ENCODE data around the gene CCDC92. TPM values are rescaled to one million over a fixed set of nuclear protein-coding genes. Genes with fewer than 3 reads are reported as not detected.

Gene CCDC92
- total RNA-seq, 3 donors from 2014 or later = 17.7 to 47.2 (median 25.6) TPM

GRCh38 chr12:123943816-123944215 is 28.8 kb downstream of the CCDC92 start:
- Histone ChIP-seq H3K4me3 (no peak overlapping the region), H3K4me1 (ENCODE audit: low read depth) (no peaks in the 10 kb centered on the region), H3K36me3 (ENCODE audit: low read depth) (no peaks in the 10 kb centered on the region), H3K9me3 (peaks cover 2% of the 10 kb centered on the region)
- TF ChIP-seq, protein P1, sequence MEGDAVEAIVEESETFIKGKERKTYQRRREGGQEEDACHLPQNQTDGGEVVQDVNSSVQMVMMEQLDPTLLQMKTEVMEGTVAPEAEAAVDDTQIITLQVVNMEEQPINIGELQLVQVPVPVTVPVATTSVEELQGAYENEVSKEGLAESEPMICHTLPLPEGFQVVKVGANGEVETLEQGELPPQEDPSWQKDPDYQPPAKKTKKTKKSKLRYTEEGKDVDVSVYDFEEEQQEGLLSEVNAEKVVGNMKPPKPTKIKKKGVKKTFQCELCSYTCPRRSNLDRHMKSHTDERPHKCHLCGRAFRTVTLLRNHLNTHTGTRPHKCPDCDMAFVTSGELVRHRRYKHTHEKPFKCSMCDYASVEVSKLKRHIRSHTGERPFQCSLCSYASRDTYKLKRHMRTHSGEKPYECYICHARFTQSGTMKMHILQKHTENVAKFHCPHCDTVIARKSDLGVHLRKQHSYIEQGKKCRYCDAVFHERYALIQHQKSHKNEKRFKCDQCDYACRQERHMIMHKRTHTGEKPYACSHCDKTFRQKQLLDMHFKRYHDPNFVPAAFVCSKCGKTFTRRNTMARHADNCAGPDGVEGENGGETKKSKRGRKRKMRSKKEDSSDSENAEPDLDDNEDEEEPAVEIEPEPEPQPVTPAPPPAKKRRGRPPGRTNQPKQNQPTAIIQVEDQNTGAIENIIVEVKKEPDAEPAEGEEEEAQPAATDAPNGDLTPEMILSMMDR (IDR thresholded peaks at IDR 0.05) = no peak
- DNase-seq (no peak), ATAC-seq (peak; percentile 13)
- intact Hi-C loops (cut with DNase I, micrococcal nuclease) = no loop called here

GRCh38 chr12:123942911-123943648 is 29.6 kb downstream of the CCDC92 start:
- no peaks in the 10 kb centered on the region for H3K36me3 ChIP-seq (ENCODE audit: low read depth)
- no peak for ATAC-seq
- H3K4me1 ChIP-seq (ENCODE audit: low read depth) = no peaks in the 10 kb centered on the region
- TF ChIP-seq, protein P1 (IDR thresholded peaks at IDR 0.05) = no peak
- no peak overlapping the region for H3K4me3 ChIP-seq
- DNase-seq = no peak
- intact Hi-C loops (cut with DNase I, micrococcal nuclease) = no loop called here
- H3K9me3 ChIP-seq = peaks cover 2% of the 10 kb centered on the region

DNA sequence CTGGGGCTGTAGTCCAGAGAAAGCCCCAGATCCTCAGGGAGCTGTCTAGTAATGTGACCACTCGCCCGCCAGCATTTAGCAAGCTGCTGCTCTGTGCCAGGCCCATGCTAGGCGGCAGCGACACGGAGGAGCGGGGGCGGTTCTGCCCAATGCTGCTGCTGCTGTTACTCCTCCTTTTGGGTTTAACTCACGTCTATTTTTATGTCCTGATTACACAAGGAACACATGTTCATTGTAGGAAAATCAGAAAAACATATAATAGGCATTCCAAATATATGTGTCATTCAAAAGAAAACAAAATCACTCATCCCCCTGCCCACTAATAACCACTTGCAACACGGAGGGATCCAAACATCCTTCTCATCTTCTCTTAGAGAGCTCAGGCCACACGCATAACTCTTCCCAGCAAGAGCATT is 30.4 kb downstream of the CCDC92 start:
- ATAC-seq (no peak), DNase-seq (no peak)
- H3K36me3 ChIP-seq (ENCODE audit: low read depth) = no peaks in the 10 kb centered on the region
- intact Hi-C loops (cut with DNase I, micrococcal nuclease) = no loop called here
- H3K9me3 ChIP-seq = peaks cover 2% of the 10 kb centered on the region
- no peak overlapping the region for H3K4me3 ChIP-seq
- TF ChIP-seq, protein P1 (IDR thresholded peaks at IDR 0.05) = no peak
- H3K4me1 ChIP-seq (ENCODE audit: low read depth) = no peaks in the 10 kb centered on the region

- Histone ChIP-seq H3K4me3 (no peak overlapping the region), H3K36me3 (ENCODE audit: low read depth) (no peaks in the 10 kb centered on the region), H3K9me3 (peaks cover 2% of the 10 kb centered on the region), H3K4me1 (ENCODE audit: low read depth) (no peaks in the 10 kb centered on the region)
- intact Hi-C loops (cut with DNase I, micrococcal nuclease) = no loop called here
- DNase-seq = no peak
- TF ChIP-seq, protein P1 (IDR thresholded peaks at IDR 0.05) = no peak
- no peak for ATAC-seq
Measured at GRCh38 chr12:123941624-123942237, 30.9 kb downstream of the CCDC92 start.

- H3K9me3 ChIP-seq = peaks cover 2% of the 10 kb centered on the region
- no peaks in the 10 kb centered on the region for H3K4me1 ChIP-seq (ENCODE audit: low read depth)
- ATAC-seq (no peak), DNase-seq (no peak)
- TF ChIP-seq, protein P1 (IDR thresholded peaks at IDR 0.05) = no peak
- no peaks in the 10 kb centered on the region for H3K36me3 ChIP-seq (ENCODE audit: low read depth)
- no peak overlapping the region for H3K4me3 ChIP-seq
- intact Hi-C loops (cut with DNase I, micrococcal nuclease) = no loop called here
Measured at GRCh38 chr12:123941000-123941399, 31.6 kb downstream of the CCDC92 start.
